ENCODE data around the gene CASQ1.

Gene CASQ1

GRCh38 chr1:160236806-160237205, 46.4 kb downstream of the CASQ1 start:
- no peak overlapping the region for H3K9ac ChIP-seq
- no peaks in the 10 kb centered on the region for H3K27me3 ChIP-seq (ENCODE audit: control insufficient read depth, insufficient read depth, low read length)
- H3K9me3 ChIP-seq (ENCODE audit: control insufficient read depth, low read length), result no peaks in the 10 kb centered on the region
- no peak for TF ChIP-seq CTCF (IDR thresholded peaks at IDR 0.05)
- no peaks in the 10 kb centered on the region for H3K36me3 ChIP-seq (ENCODE audit: control insufficient read depth, insufficient read depth, low read length)
- no peak overlapping the region for H3K4me3 ChIP-seq (ENCODE audit: low read depth, low read length)
- H3K79me2 ChIP-seq, result no peaks in the 10 kb centered on the region
- no peaks in the 10 kb centered on the region for H3K4me1 ChIP-seq
- H2AFZ ChIP-seq, result no peak overlapping the region
- no peak overlapping the region for H3K4me2 ChIP-seq (ENCODE audit: low read length)
- no peak overlapping the region for H3K27ac ChIP-seq

GRCh38 chr1:160237558-160237957, 47.2 kb downstream of the CASQ1 start:
- no peak for TF ChIP-seq CTCF (IDR thresholded peaks at IDR 0.05)
- Histone ChIP-seq H3K79me2 (no peaks in the 10 kb centered on the region), H2AFZ (no peak overlapping the region), H3K27ac (no peak overlapping the region), H3K4me3 (ENCODE audit: low read depth, low read length) (no peak overlapping the region), H3K4me1 (no peaks in the 10 kb centered on the region), H3K4me2 (ENCODE audit: low read length) (no peak overlapping the region), H3K36me3 (ENCODE audit: control insufficient read depth, insufficient read depth, low read length) (no peaks in the 10 kb centered on the region), H3K9ac (no peak overlapping the region), H3K9me3 (ENCODE audit: control insufficient read depth, low read length) (no peaks in the 10 kb centered on the region), H3K27me3 (ENCODE audit: control insufficient read depth, insufficient read depth, low read length) (no peaks in the 10 kb centered on the region)

- no peaks in the 10 kb centered on the region for H3K36me3 ChIP-seq (ENCODE audit: control insufficient read depth, insufficient read depth, low read length)
- H3K27ac ChIP-seq, result no peak overlapping the region
- H3K9me3 ChIP-seq (ENCODE audit: control insufficient read depth, low read length), result no peaks in the 10 kb centered on the region
- H2AFZ ChIP-seq, result no peak overlapping the region
- no peak overlapping the region for H3K9ac ChIP-seq
- H3K4me1 ChIP-seq, result no peaks in the 10 kb centered on the region
- H3K27me3 ChIP-seq (ENCODE audit: control insufficient read depth, insufficient read depth, low read length), result no peaks in the 10 kb centered on the region
- H3K79me2 ChIP-seq, result peaks cover 4% of the 10 kb centered on the region
- no peak overlapping the region for H3K4me2 ChIP-seq (ENCODE audit: low read length)
- H3K4me3 ChIP-seq (ENCODE audit: low read depth, low read length), result no peak overlapping the region
- TF ChIP-seq CTCF (IDR thresholded peaks at IDR 0.05), result no peak
These were observed 48.0 kb downstream of the CASQ1 start for GRCh38 chr1:160238408-160238807.

- Histone ChIP-seq H2AFZ (no peak overlapping the region), H3K36me3 (ENCODE audit: control insufficient read depth, insufficient read depth, low read length) (no peaks in the 10 kb centered on the region)
These were observed 49.4 kb downstream of the CASQ1 start for GRCh38 chr1:160239582-160240299.

More at GRCh38 chr1:160239582-160240299, 49.4 kb downstream of the CASQ1 start:
- Histone ChIP-seq H3K9ac (no peak overlapping the region), H3K4me2 (ENCODE audit: low read length) (no peak overlapping the region), H3K79me2 (peaks cover 4% of the 10 kb centered on the region), H3K4me3 (ENCODE audit: low read depth, low read length) (no peak overlapping the region), H3K4me1 (peaks cover 5% of the 10 kb centered on the region), H3K27me3 (ENCODE audit: control insufficient read depth, insufficient read depth, low read length) (no peaks in the 10 kb centered on the region), H3K9me3 (ENCODE audit: control insufficient read depth, low read length) (no peaks in the 10 kb centered on the region), H3K27ac (no peak overlapping the region)
- no peak for TF ChIP-seq CTCF (IDR thresholded peaks at IDR 0.05)
